ENCODE measurements around the gene FAM50A. TPM values are rescaled to one million over a fixed set of nuclear protein-coding genes. Genes with fewer than 3 reads are reported as not detected.

FAM50A gene
- total RNA-seq, 1 donor from 2014 or later: 88.5 TPM

DNA sequence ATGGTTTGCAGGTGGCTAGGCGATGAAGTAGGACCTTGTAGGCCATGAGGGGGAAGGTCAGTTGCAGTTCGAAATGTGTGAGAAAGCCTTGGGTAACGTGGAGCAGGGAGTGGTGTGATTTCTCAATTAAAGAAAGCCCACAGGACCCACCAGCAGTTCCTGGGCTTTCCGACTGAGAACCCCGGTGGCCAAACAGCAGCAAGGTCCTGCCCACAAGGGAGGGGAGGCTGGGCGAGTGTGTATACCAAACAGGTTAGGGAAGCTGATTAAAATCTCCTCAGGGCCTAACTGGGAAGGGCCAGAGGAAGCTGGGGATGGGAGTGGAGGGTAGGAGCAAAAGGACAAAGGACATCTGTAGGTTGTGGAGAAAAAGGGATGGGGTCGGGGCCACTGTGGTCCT, 13.0 kb upstream of the FAM50A start:
- DNase-seq (ENCODE audit: low read depth): no peak
- no peak overlapping the region for H3K4me3 ChIP-seq (ENCODE audit: low read depth, low read length)
- H3K27me3 ChIP-seq (ENCODE audit: control insufficient read depth, insufficient read depth, low read length): no peaks in the 10 kb centered on the region
- TF ChIP-seq, protein P1, sequence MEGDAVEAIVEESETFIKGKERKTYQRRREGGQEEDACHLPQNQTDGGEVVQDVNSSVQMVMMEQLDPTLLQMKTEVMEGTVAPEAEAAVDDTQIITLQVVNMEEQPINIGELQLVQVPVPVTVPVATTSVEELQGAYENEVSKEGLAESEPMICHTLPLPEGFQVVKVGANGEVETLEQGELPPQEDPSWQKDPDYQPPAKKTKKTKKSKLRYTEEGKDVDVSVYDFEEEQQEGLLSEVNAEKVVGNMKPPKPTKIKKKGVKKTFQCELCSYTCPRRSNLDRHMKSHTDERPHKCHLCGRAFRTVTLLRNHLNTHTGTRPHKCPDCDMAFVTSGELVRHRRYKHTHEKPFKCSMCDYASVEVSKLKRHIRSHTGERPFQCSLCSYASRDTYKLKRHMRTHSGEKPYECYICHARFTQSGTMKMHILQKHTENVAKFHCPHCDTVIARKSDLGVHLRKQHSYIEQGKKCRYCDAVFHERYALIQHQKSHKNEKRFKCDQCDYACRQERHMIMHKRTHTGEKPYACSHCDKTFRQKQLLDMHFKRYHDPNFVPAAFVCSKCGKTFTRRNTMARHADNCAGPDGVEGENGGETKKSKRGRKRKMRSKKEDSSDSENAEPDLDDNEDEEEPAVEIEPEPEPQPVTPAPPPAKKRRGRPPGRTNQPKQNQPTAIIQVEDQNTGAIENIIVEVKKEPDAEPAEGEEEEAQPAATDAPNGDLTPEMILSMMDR (IDR thresholded peaks at IDR 0.05; ENCODE audit: insufficient read depth, low read length, severe bottlenecking): no peak
- FAIRE-seq: peak; percentile 36
- peaks cover 7% of the 10 kb centered on the region for H3K36me3 ChIP-seq (ENCODE audit: control insufficient read depth, insufficient read depth, low read length)

DNA sequence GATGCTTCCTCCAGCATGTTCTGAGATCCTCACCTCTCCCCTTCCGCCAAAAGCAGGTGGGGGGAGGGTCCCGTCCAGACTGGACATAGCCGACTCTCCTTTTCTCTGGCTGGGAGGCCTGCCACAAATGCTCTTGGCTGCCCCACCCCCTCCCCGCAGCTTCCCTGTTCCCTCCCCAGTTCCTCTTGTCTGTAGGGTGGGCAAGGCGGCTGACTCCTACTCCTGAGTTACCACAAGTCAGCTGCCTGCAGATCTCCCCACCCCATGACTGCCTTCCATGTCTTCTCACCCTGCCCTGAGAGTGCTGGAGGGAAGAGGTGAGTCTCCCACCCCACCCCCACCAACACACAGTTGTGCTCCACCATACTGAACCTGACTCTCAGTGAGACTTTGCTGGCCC, 12.6 kb upstream of the FAM50A start:
- TF ChIP-seq, protein P1 (IDR thresholded peaks at IDR 0.05; ENCODE audit: insufficient read depth, low read length, severe bottlenecking): no peak
- peaks cover 7% of the 10 kb centered on the region for H3K36me3 ChIP-seq (ENCODE audit: control insufficient read depth, insufficient read depth, low read length)
- DNase-seq (ENCODE audit: low read depth): no peak
- H3K27me3 ChIP-seq (ENCODE audit: control insufficient read depth, insufficient read depth, low read length): no peaks in the 10 kb centered on the region
- no peak overlapping the region for H3K4me3 ChIP-seq (ENCODE audit: low read depth, low read length)
- no peak for FAIRE-seq

- DNase-seq (ENCODE audit: low read depth) (no peak), FAIRE-seq (no peak)
- Histone ChIP-seq H3K27me3 (ENCODE audit: control insufficient read depth, insufficient read depth, low read length) (no peaks in the 10 kb centered on the region), H3K36me3 (ENCODE audit: control insufficient read depth, insufficient read depth, low read length) (peaks cover 7% of the 10 kb centered on the region), H3K4me3 (ENCODE audit: low read depth, low read length) (no peak overlapping the region)
- TF ChIP-seq, protein P1 (IDR thresholded peaks at IDR 0.05; ENCODE audit: insufficient read depth, low read length, severe bottlenecking): no peak
These were observed 11.7 kb upstream of the FAM50A start for GRCh38 chrX:154432210-154432609.

- FAIRE-seq (no peak), DNase-seq (ENCODE audit: low read depth) (no peak)
- Histone ChIP-seq H3K36me3 (ENCODE audit: control insufficient read depth, insufficient read depth, low read length) (peaks cover 7% of the 10 kb centered on the region), H3K4me3 (ENCODE audit: low read depth, low read length) (no peak overlapping the region), H3K27me3 (ENCODE audit: control insufficient read depth, insufficient read depth, low read length) (no peaks in the 10 kb centered on the region)
- TF ChIP-seq, protein P1 (IDR thresholded peaks at IDR 0.05; ENCODE audit: insufficient read depth, low read length, severe bottlenecking): no peak
These were observed 10.3 kb upstream of the FAM50A start for GRCh38 chrX:154433605-154434004.

DNA sequence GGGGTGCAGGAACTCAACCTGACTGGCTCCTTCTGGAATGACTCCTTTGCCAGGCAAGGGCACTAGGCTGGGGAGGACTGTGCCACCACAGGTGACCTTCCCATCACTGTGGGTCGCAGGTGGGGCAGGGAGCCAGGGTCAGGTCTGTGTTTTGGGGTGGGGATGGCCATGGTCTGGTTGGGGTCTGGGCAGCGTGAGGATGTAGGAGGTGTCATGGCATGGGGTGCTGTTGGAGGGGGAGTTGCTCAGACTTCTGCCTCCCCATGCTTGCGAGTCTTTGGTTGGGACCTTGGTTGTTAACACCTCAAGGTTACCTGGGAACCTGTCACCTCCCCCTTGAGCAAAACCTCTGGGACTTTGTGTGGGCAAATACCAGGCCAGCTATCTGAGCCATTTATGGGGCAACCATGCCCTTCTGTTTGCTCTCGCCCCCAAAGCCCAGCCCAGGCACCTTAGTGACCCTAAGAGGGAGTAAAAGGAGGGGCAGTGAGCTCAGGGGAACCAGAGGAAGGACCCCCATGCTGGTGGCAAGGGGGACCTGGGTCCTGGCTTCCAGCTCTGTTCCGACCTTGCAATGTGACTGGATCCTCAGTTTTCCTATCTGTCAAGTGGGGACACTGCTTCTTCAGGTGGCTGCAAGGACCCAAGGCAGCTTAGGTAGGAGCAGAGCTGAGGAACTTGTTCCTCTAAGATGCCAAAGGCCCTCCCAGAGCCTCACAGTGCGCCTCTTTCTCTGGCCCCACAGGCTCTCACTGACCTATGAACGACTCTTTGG, 9.4 kb upstream of the FAM50A start:
- FAIRE-seq: peak; percentile 13
- H3K36me3 ChIP-seq (ENCODE audit: control insufficient read depth, insufficient read depth, low read length): peaks cover 9% of the 10 kb centered on the region
- no peaks in the 10 kb centered on the region for H3K27me3 ChIP-seq (ENCODE audit: control insufficient read depth, insufficient read depth, low read length)
- H3K4me3 ChIP-seq (ENCODE audit: low read depth, low read length): no peak overlapping the region
- no peak for DNase-seq (ENCODE audit: low read depth)
- TF ChIP-seq, protein P1 (IDR thresholded peaks at IDR 0.05; ENCODE audit: insufficient read depth, low read length, severe bottlenecking): no peak

Measured in bronchial epithelial cell (primary cell).